COLO829 (cell line): ENCODE results near the gene LIN28B.

Experiments
- DNase-seq: peaks from one replicate; pipeline ENCODE4 v3.0.0; 2012; ENCODE audit warnings: low spot score

The LIN28B gene

GRCh38 chr6:105109955-105110895, 153.3 kb downstream of the LIN28B start:
- DNase-seq, result no peak

- no peak for DNase-seq
These were observed 154.2 kb downstream of the LIN28B start for GRCh38 chr6:105111105-105111504.

- DNase-seq, result no peak
These were observed 155.0 kb downstream of the LIN28B start for GRCh38 chr6:105111871-105112270.

- DNase-seq, result no peak
These were observed 155.7 kb downstream of the LIN28B start for GRCh38 chr6:105112577-105112976.

- no peak for DNase-seq
These were observed 156.5 kb downstream of the LIN28B start for GRCh38 chr6:105113422-105113821.

GRCh38 chr6:105116150-105116549, 159.2 kb downstream of the LIN28B start:
- no peak for DNase-seq

- DNase-seq, result no peak
These were observed 163.7 kb downstream of the LIN28B start for GRCh38 chr6:105120570-105120969.

GRCh38 chr6:105121981-105122380, 165.1 kb downstream of the LIN28B start:
- DNase-seq, result no peak

GRCh38 chr6:105122717-105123116, 165.8 kb downstream of the LIN28B start:
- no peak for DNase-seq
